CD8-positive, alpha-beta memory T cell (primary cell): ENCODE data around the gene GATAD2A. TPM values are rescaled to one million over a fixed set of nuclear protein-coding genes. Genes with fewer than 3 reads are reported as not detected.

Experiments used
- CTCF ChIA-PET: fragments of 350-600 bp; sonication (Branson Sonifier 250); formaldehyde crosslinking; loops from one replicate; lab custom pipeline; 2021; ENCODE audit warnings: antibody characterized with exemption; lab: Charles Lee
- POLR2A ChIA-PET: fragments of 350-600 bp; sonication (Branson Sonifier 250); formaldehyde crosslinking; loops from one replicate; lab custom pipeline; 2021; ENCODE audit warnings: antibody characterized with exemption; lab: Charles Lee
- DNase-seq, 5 donors: peaks; one replicate each; pipeline versions ENCODE4 v3.0.0 to v3.0.0-alpha.2; 2020 to 2022; ENCODE audit warnings: mixed read lengths in 1 of 5
- H3K27ac ChIP-seq: one replicate; pipeline ENCODE4 v1.7.0; 2013; ENCODE audit warnings: low read depth, mild to moderate bottlenecking, low read length, moderate library complexity
- H3K27me3 ChIP-seq: 2 replicates; pipeline ENCODE4 v1.7.0; 2013; ENCODE audit warnings: low read length, mild to moderate bottlenecking; ENCODE audit not compliant: insufficient read depth, poor library complexity, severe bottlenecking
- H3K36me3 ChIP-seq: 2 replicates; pipeline ENCODE4 v1.7.0; 2013; ENCODE audit warnings: mild to moderate bottlenecking, low read length, moderate library complexity; ENCODE audit not compliant: insufficient read depth
- H3K4me1 ChIP-seq: 2 replicates; pipeline ENCODE4 v1.7.0; 2013; ENCODE audit warnings: mild to moderate bottlenecking, low read length, moderate library complexity; ENCODE audit not compliant: insufficient read depth
- H3K4me3 ChIP-seq: 2 replicates; pipeline ENCODE4 v1.7.0; 2013; ENCODE audit warnings: mild to moderate bottlenecking, low read length
- H3K9me3 ChIP-seq: 2 replicates; pipeline ENCODE4 v1.7.0; 2013; ENCODE audit warnings: mild to moderate bottlenecking, low read length
- H3K27ac Mint-ChIP-seq, 8 donors: one replicate each; pipeline ENCODE4 v1.8.0; 2020 to 2021; ENCODE audit warnings: mixed read lengths in 8 of 8, mild to moderate bottlenecking in 6 of 8, inconsistent platforms in 3 of 8, moderate library complexity in 3 of 8
- H3K27me3 Mint-ChIP-seq, 2 donors: one replicate each; pipeline ENCODE4 v1.8.0; 2020 to 2021; ENCODE audit warnings: mixed read lengths in 2 of 2, mild to moderate bottlenecking in 1 of 2, moderate library complexity in 1 of 2
- H3K36me3 Mint-ChIP-seq, 3 donors: one replicate each; pipeline ENCODE4 v1.8.0; 2020 to 2021; ENCODE audit warnings: mixed read lengths in 3 of 3, inconsistent platforms in 1 of 3, mild to moderate bottlenecking in 1 of 3
- H3K4me1 Mint-ChIP-seq, 3 donors: one replicate each; pipeline ENCODE4 v1.8.0; 2020 to 2021; ENCODE audit warnings: mixed read lengths in 3 of 3, inconsistent platforms in 1 of 3, mild to moderate bottlenecking in 1 of 3
- H3K4me3 Mint-ChIP-seq, 7 donors: one replicate each; pipeline ENCODE4 v1.8.0; 2020 to 2021; ENCODE audit warnings: mixed read lengths in 7 of 7, mild to moderate bottlenecking in 6 of 7, moderate library complexity in 4 of 7, inconsistent platforms in 2 of 7
- H3K9me3 Mint-ChIP-seq, 5 donors: one replicate each; pipeline ENCODE4 v1.8.0; 2020 to 2022; ENCODE audit warnings: mixed read lengths in 5 of 5, mild to moderate bottlenecking in 3 of 5, moderate library complexity in 2 of 5, inconsistent platforms in 1 of 5
- polyA plus RNA-seq: library from polyadenylated mRNA; unstranded; fragments of 300-500 nt; fragmentation: Illumina TruSeq; gene quantifications from one replicate; pipeline ENCODE4 v1.2.3, GENCODE V29; 2021
- total RNA-seq, 2 experiments: library from RNA; stranded (reverse); gene quantifications; one replicate each; pipeline ENCODE4 v1.2.3, GENCODE V29; 2021

GATAD2A gene
- total and polyA plus RNA-seq, 3 experiments from 2014 or later: 46.9 to 182 (median 176) TPM

- Mint-ChIP-seq H3K4me3 (peak overlapping the region; percentile 64 to 88 (median 77)), H3K4me1 (peaks cover 20 to 48% (median 23%) of the 10 kb centered on the region in 3 donors), H3K36me3 (no peaks in the 10 kb centered on the region), H3K27ac (peak overlapping the region in 7 of 8 donors; percentile 61 to 87 (median 72)), H3K9me3 (peaks cover 0 to 3% (median 0%) of the 10 kb centered on the region in 5 donors), H3K27me3 (peaks cover 3 to 4% of the 10 kb centered on the region in 2 donors)
- POLR2A ChIA-PET: no interaction called here
- Histone ChIP-seq H3K36me3 (no peaks in the 10 kb centered on the region), H3K9me3 (no peaks in the 10 kb centered on the region), H3K27me3 (peaks cover 3% of the 10 kb centered on the region), H3K4me1 (peaks cover 28% of the 10 kb centered on the region), H3K4me3 (no peak overlapping the region), H3K27ac (no peak overlapping the region)
- CTCF ChIA-PET: no interaction called here
- DNase-seq: peak in 2 of 5 donors; percentile 30 to 60
Measured at GRCh38 chr19:19537075-19538048, 131.9 kb downstream of the GATAD2A start.

DNA sequence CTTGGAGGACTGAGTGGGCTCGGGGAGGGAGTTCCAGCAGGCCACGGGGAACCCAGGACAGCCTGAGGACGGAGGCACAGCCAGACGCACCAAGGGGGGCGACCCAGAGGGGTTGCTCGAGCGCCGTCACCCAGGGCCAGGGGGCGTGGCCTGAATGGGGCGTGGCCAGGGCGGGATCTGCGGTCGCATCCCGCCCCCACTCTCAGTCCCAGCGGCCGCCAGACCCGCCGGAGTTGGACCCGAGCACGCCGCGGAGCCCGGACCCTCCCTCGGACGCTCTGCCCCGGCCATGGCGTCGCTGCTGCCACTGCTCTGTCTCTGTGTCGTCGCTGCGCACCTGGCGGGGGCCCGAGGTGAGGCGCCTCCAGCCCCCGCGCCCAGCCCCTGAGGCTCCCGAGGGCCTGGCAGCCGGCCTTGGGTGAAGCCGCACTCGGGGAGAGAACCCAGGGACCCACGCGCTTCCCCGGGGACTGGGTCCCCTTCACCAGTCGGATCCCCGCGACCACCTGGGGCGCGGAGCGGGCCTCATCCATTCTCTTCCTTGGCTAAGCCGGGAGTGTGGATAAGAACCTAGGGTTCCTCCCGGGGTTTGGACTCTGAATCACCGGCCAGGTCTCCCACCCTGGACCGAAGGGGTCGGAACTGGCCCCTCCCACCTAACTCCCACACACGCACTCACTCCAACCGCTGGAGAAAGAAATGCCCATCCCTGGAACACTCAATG is 132.7 kb downstream of the GATAD2A start, which contains the start of gene CILP2:
Gene CILP2, plus strand, starts transcription at position 205 of the 724 bp plus-strand sequence. Its CDS starts 85 bp downstream, at position 290.
- no peaks in the 10 kb centered on the region for H3K36me3 ChIP-seq
- H3K27ac ChIP-seq: no peak within 1 kb of the TSS
- H3K4me1 ChIP-seq: peaks cover 24% of the 10 kb centered on the region
- no peaks in the 10 kb centered on the region for H3K9me3 ChIP-seq
- CTCF ChIA-PET: interaction anchor here (0.7 to 1.2 kb wide), 2 partner anchors 13 to 16 kb away, joined by 3 to 6 read pairs; no protein-coding TSS in a partner anchor
- no peaks in the 10 kb centered on the region for H3K36me3 Mint-ChIP-seq
- POLR2A ChIA-PET: no interaction called here
- H3K27me3 ChIP-seq: peaks cover 3% of the 10 kb centered on the region
- H3K27ac Mint-ChIP-seq: peak within 1 kb of the TSS; percentile 47 to 87 (median 71)
- H3K4me3 ChIP-seq: no peak within 1 kb of the TSS
- H3K4me3 Mint-ChIP-seq: peak within 1 kb of the TSS; percentile 70 to 88 (median 77)
- peak; percentile 23 to 65 (median 44) for DNase-seq
- H3K9me3 Mint-ChIP-seq: peaks cover 0 to 3% (median 0%) of the 10 kb centered on the region in 5 donors
- H3K4me1 Mint-ChIP-seq: peaks cover 18 to 42% (median 23%) of the 10 kb centered on the region in 3 donors
- H3K27me3 Mint-ChIP-seq: peaks cover 3 to 4% of the 10 kb centered on the region in 2 donors

DNA sequence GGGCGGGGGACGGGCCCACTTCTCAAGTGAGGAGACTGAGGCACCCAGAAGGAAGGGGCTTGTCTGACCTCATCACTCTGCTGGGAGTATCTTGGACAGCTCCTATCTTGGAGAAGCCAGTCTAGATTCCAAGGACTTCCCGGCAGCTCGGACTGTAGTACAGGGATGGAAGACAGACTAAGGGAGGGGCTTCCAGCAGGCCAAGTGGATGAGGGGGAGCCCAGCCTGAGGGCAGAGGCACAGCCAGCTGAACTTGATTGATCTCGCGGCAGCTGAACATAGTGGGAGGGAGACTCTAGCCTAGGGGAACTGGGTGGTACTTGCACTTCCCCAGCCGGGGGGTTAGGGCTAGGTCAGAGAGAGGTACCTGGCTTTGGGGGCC is 133.3 kb downstream of the GATAD2A start:
- peaks cover 24% of the 10 kb centered on the region for H3K4me1 ChIP-seq
- POLR2A ChIA-PET: no interaction called here
- H3K36me3 ChIP-seq: no peaks in the 10 kb centered on the region
- H3K9me3 Mint-ChIP-seq: peaks cover 0 to 3% (median 0%) of the 10 kb centered on the region in 5 donors
- H3K27ac ChIP-seq: no peak overlapping the region
- H3K9me3 ChIP-seq: no peaks in the 10 kb centered on the region
- no peaks in the 10 kb centered on the region for H3K36me3 Mint-ChIP-seq
- peak overlapping the region in 5 of 8 donors; percentile 15 to 79 (median 47) for H3K27ac Mint-ChIP-seq
- no peak for DNase-seq
- peak overlapping the region; percentile 33 to 78 (median 55) for H3K4me3 Mint-ChIP-seq
- H3K4me3 ChIP-seq: no peak overlapping the region
- peaks cover 3 to 4% of the 10 kb centered on the region in 2 donors for H3K27me3 Mint-ChIP-seq
- peaks cover 3% of the 10 kb centered on the region for H3K27me3 ChIP-seq
- CTCF ChIA-PET: interaction anchor here (0.7 to 1.2 kb wide), 2 partner anchors 13 to 15 kb away, joined by 3 to 6 read pairs; no protein-coding TSS in a partner anchor
- peaks cover 18 to 42% (median 23%) of the 10 kb centered on the region in 3 donors for H3K4me1 Mint-ChIP-seq

DNA sequence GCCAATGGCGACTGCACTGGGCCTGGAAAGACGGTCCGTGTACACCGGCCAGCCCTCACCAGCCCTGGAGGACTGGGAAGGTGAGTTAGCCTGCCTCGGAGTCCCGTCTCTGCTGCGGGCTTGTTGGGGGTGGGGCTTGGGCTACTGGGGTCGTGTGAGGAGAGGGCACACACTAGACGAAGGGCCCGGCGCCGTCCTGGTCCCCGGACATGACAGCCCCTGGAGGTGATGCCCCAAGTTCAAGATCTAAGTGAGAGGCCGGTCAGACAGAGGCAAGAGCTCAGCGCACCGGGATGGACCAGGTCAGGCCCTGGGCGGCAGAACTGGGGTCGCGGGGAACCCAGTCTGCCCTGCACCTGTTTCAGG is 134.2 kb downstream of the GATAD2A start:
- Mint-ChIP-seq H3K27me3 (peaks cover 3 to 4% of the 10 kb centered on the region in 2 donors), H3K36me3 (no peaks in the 10 kb centered on the region), H3K27ac (no peak overlapping the region), H3K4me1 (peaks cover 18 to 42% (median 23%) of the 10 kb centered on the region in 3 donors), H3K9me3 (peaks cover 0 to 3% (median 0%) of the 10 kb centered on the region in 5 donors), H3K4me3 (peak overlapping the region in 4 of 7 donors; percentile 28 to 70 (median 62))
- Histone ChIP-seq H3K27me3 (peaks cover 3% of the 10 kb centered on the region), H3K27ac (no peak overlapping the region), H3K36me3 (no peaks in the 10 kb centered on the region), H3K4me3 (no peak overlapping the region), H3K4me1 (peaks cover 24% of the 10 kb centered on the region), H3K9me3 (no peaks in the 10 kb centered on the region)
- ChIA-PET CTCF (interaction anchor here (1.0 to 1.2 kb wide), 2 partner anchors 14 to 104 kb away, joined by 3 to 6 read pairs; no protein-coding TSS in a partner anchor), POLR2A (no interaction called here)
- no peak for DNase-seq

GRCh38 chr19:19540064-19540714 is 134.7 kb downstream of the GATAD2A start:
- peak; percentile 36 to 74 (median 51) for DNase-seq
- no peaks in the 10 kb centered on the region for H3K36me3 Mint-ChIP-seq
- CTCF ChIA-PET: interaction anchor here (1.0 to 1.3 kb wide), 2 partner anchors 8 to 104 kb away, joined by 3 to 4 read pairs; no protein-coding TSS in a partner anchor
- peaks cover 18 to 42% (median 23%) of the 10 kb centered on the region in 3 donors for H3K4me1 Mint-ChIP-seq
- H3K27ac Mint-ChIP-seq: peak overlapping the region in 2 of 8 donors; percentile 54 to 86
- H3K4me3 Mint-ChIP-seq: peak overlapping the region; percentile 50 to 90 (median 77)
- peak overlapping the region; percentile 50 for H3K4me3 ChIP-seq
- peaks cover 3% of the 10 kb centered on the region for H3K27me3 ChIP-seq
- H3K27ac ChIP-seq: no peak overlapping the region
- peaks cover 0 to 3% (median 0%) of the 10 kb centered on the region in 5 donors for H3K9me3 Mint-ChIP-seq
- peaks cover 3 to 4% of the 10 kb centered on the region in 2 donors for H3K27me3 Mint-ChIP-seq
- POLR2A ChIA-PET: no interaction called here
- H3K9me3 ChIP-seq: no peaks in the 10 kb centered on the region
- H3K4me1 ChIP-seq: peaks cover 24% of the 10 kb centered on the region
- H3K36me3 ChIP-seq: no peaks in the 10 kb centered on the region

GRCh38 chr19:19540715-19541515 is 135.4 kb downstream of the GATAD2A start:
- ChIA-PET CTCF (interaction anchor here (1.0 to 1.3 kb wide), 3 partner anchors 9 to 103 kb away, joined by 3 to 4 read pairs (median 3); no protein-coding TSS in a partner anchor), POLR2A (interaction anchor here (0.6 kb wide), 1 partner anchor 123 kb away, joined by 3 read pairs; the partner anchor contains the start of gene ATP13A1)
- no peaks in the 10 kb centered on the region for H3K36me3 Mint-ChIP-seq
- Histone ChIP-seq H3K36me3 (no peaks in the 10 kb centered on the region), H3K27me3 (peaks cover 3% of the 10 kb centered on the region), H3K9me3 (no peaks in the 10 kb centered on the region), H3K27ac (no peak overlapping the region), H3K4me3 (peak overlapping the region; percentile 50), H3K4me1 (peaks cover 24% of the 10 kb centered on the region)
- peaks cover 18 to 42% (median 23%) of the 10 kb centered on the region in 3 donors for H3K4me1 Mint-ChIP-seq
- peak overlapping the region in 3 of 8 donors; percentile 37 to 86 (median 54) for H3K27ac Mint-ChIP-seq
- H3K4me3 Mint-ChIP-seq: peak overlapping the region; percentile 57 to 90 (median 77)
- DNase-seq: peak; percentile 58 to 77 (median 62)
- H3K27me3 Mint-ChIP-seq: peaks cover 3 to 4% of the 10 kb centered on the region in 2 donors
- H3K9me3 Mint-ChIP-seq: peaks cover 0 to 3% (median 0%) of the 10 kb centered on the region in 5 donors
